SU-DHL-6 (cell line): Measurements from ENCODE around the gene DRC7.

ENCODE experiments used
- H2AFZ ChIP-seq: fragments of 200-600 bp; sonication (generic); 2 replicates; pipeline ENCODE4 v1.6.1; 2014; ENCODE audit warnings: low read depth, mild to moderate bottlenecking, moderate library complexity, mixed read lengths, antibody characterized with exemption, low read length; ENCODE audit not compliant: severe bottlenecking
- H3F3A ChIP-seq: fragments of 200-600 bp; shearing (Covaris generic); 2 replicates; pipeline ENCODE4 v1.6.0; 2016; ENCODE audit warnings: antibody characterized with exemption, mild to moderate bottlenecking; ENCODE audit not compliant: insufficient read depth
- H3K27ac ChIP-seq: fragments of 200-600 bp; sonication (generic); 2 replicates; pipeline ENCODE4 v1.5.1; 2016; ENCODE audit warnings: low read depth, mild to moderate bottlenecking, low read length, moderate library complexity, mixed read lengths
- H3K27me3 ChIP-seq: fragments of 200-600 bp; sonication (generic), shearing (Covaris generic); 2 replicates; pipeline ENCODE4 v1.6.0; 2014; ENCODE audit warnings: mild to moderate bottlenecking, low read length
- H3K36me3 ChIP-seq: fragments of 200-600 bp; sonication (generic); 2 replicates; pipeline ENCODE4 v1.6.1; 2014; ENCODE audit warnings: mild to moderate bottlenecking, low read length, mixed read lengths
- H3K4me2 ChIP-seq: fragments of 300-600, 200-600 bp; shearing (Covaris generic), sonication (generic); 2 replicates; pipeline ENCODE4 v1.6.0; 2014; ENCODE audit warnings: low read length, low read depth, mild to moderate bottlenecking; ENCODE audit not compliant: poor library complexity, severe bottlenecking
- H3K4me3 ChIP-seq: fragments of 200-600 bp; sonication (generic); 2 replicates; pipeline ENCODE4 v1.5.1; 2014; ENCODE audit warnings: antibody characterized with exemption, low read length, mild to moderate bottlenecking, mixed read lengths; ENCODE audit not compliant: insufficient read depth, poor library complexity, severe bottlenecking
- H3K79me2 ChIP-seq: fragments of 200-600 bp; sonication (generic); 2 replicates; pipeline ENCODE4 v1.6.1; 2014; ENCODE audit warnings: mild to moderate bottlenecking, low read length, moderate library complexity; ENCODE audit not compliant: insufficient read depth
- H3K9ac ChIP-seq: fragments of 200-600 bp; sonication (generic); 2 replicates; pipeline ENCODE4 v1.7.0; 2014; ENCODE audit warnings: mild to moderate bottlenecking, low read length
- H3K9me2 ChIP-seq: fragments of 200-600 bp; sonication (generic); replicated peaks from 2 replicates; pipeline ENCODE4 v1.6.1; 2014; ENCODE audit warnings: low read length; ENCODE audit not compliant: insufficient read depth
- H3K9me3 ChIP-seq: fragments of 200-600 bp; sonication (generic); 2 replicates; pipeline ENCODE4 v1.6.1; 2014; ENCODE audit warnings: low read length, mixed read lengths; ENCODE audit not compliant: insufficient read depth
- H4K20me1 ChIP-seq: fragments of 200-600 bp; sonication (generic); 2 replicates; pipeline ENCODE4 v1.6.1; 2014; ENCODE audit warnings: low read depth, mild to moderate bottlenecking, antibody characterized with exemption, low read length, moderate library complexity, mixed read lengths
- CTCF ChIP-seq: fragments of 200-600 bp; sonication (generic); IDR thresholded peaks from one replicate; pipeline ENCODE4 v1.5.1; 2017; ENCODE audit warnings: antibody characterized with exemption, mild to moderate bottlenecking, low read length, moderate library complexity; ENCODE audit not compliant: insufficient read depth, poor library complexity, severe bottlenecking
- EZH2phosphoT487 ChIP-seq: fragments of 200-600 bp; sonication (generic), shearing (Covaris generic); conservative IDR thresholded peaks from 2 replicates; pipeline ENCODE4 v1.6.1; 2018; ENCODE audit warnings: mild to moderate bottlenecking, antibody characterized with exemption, low read length, moderate library complexity, mixed read lengths

DRC7 gene

DNA sequence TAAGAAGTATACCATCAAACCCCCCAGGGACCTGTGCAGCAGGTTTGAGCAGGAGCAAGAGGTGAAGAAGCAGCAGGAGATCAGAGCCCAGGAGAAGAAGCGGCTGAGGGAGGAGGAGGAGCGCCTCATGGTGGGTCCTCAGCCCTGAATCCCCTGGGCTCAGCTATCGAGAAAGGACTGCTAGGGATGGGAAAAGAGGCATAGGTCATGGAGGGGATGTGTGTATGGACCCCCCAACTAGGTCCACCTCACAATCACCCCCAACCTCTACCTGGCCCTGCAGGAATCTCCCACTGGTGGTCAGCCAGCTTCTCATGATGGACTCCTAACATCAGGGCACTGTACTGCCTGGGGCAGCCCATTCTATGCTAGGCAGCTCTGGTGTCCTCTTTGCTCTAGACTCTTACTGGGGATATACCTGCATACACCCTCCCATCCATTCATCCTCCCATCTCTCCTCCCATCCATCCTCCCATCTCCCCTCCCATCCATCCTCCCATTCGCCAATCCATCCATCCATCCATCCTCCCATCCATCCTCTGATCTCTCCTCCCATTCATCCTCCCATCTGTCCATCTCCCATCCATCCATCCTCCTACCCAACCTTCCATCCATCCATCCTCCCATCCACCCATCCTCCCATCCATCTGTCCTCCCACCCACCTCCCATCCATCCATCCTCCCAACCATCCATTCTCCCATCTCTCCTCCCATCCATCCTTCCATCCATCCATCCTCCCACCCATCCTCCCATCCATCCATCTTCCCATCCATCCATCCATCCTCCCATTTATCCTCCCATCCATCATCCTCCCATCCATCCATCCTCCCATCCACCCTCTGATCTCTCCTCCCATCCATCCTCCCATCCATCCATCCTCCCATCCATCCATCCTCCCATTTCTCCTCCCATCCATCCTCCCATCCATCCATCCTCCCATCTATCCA, 10.6 kb downstream of the DRC7 start:
- Histone ChIP-seq H3K9me2 (no peaks in the 10 kb centered on the region), H3K4me2 (no peak overlapping the region), H3F3A (no peaks in the 10 kb centered on the region), H3K9me3 (no peaks in the 10 kb centered on the region), H3K9ac (no peak overlapping the region), H3K79me2 (no peaks in the 10 kb centered on the region), H3K4me3 (no peak overlapping the region), H2AFZ (no peak overlapping the region), H3K27ac (no peak overlapping the region), H4K20me1 (no peaks in the 10 kb centered on the region), H3K27me3 (no peaks in the 10 kb centered on the region), H3K36me3 (no peaks in the 10 kb centered on the region)
- no peak for TF ChIP-seq CTCF
- no peak for TF ChIP-seq EZH2phosphoT487

- Histone ChIP-seq H3K9me2 (no peaks in the 10 kb centered on the region), H3K27ac (no peak overlapping the region), H3K27me3 (no peaks in the 10 kb centered on the region), H4K20me1 (no peaks in the 10 kb centered on the region), H2AFZ (no peak overlapping the region), H3K4me3 (no peak overlapping the region), H3K9me3 (no peaks in the 10 kb centered on the region), H3F3A (no peaks in the 10 kb centered on the region), H3K36me3 (no peaks in the 10 kb centered on the region), H3K9ac (no peak overlapping the region), H3K4me2 (no peak overlapping the region), H3K79me2 (no peaks in the 10 kb centered on the region)
- TF ChIP-seq CTCF, result no peak
- TF ChIP-seq EZH2phosphoT487, result no peak
Measured at GRCh38 chr16:57706717-57707116, 12.1 kb downstream of the DRC7 start.

DNA sequence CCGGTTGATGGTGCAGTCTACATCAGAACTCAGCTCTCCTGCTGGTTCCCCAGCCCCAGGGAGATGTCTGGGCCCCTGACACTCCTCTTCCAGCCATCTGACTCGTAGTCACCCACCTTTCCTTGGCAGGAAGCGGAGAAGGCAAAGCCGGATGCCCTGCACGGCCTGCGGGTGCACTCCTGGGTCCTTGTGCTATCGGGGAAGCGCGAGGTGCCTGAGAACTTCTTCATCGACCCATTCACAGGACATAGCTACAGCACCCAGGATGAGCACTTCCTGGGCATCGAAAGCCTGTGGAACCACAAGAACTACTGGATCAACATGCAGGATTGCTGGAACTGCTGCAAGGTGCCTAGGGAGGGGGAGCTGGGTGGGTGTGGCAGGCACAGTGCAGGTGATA, 12.7 kb downstream of the DRC7 start:
- Histone ChIP-seq H3K79me2 (no peaks in the 10 kb centered on the region), H3K4me3 (no peak overlapping the region), H4K20me1 (no peaks in the 10 kb centered on the region), H3K4me2 (no peak overlapping the region), H3F3A (no peaks in the 10 kb centered on the region), H3K27ac (no peak overlapping the region), H3K27me3 (no peaks in the 10 kb centered on the region), H2AFZ (no peak overlapping the region), H3K36me3 (no peaks in the 10 kb centered on the region), H3K9me2 (no peaks in the 10 kb centered on the region), H3K9me3 (no peaks in the 10 kb centered on the region), H3K9ac (no peak overlapping the region)
- TF ChIP-seq CTCF (no peak), EZH2phosphoT487 (no peak)
